HL-60/S4 treated with retinoic acid at 250 ng/mL for 4 days and 3 days (cell line): Measurements from ENCODE around the gene AVEN.

Experiments
- in situ Hi-C: fragments of 300-500 bp; cut with MboI; formaldehyde crosslinking; loops from 2 replicates; pipeline ENCODE4 v1.7.0; 2022; ENCODE audit warnings: low sequenced_read_pairs

Gene AVEN, protein sequence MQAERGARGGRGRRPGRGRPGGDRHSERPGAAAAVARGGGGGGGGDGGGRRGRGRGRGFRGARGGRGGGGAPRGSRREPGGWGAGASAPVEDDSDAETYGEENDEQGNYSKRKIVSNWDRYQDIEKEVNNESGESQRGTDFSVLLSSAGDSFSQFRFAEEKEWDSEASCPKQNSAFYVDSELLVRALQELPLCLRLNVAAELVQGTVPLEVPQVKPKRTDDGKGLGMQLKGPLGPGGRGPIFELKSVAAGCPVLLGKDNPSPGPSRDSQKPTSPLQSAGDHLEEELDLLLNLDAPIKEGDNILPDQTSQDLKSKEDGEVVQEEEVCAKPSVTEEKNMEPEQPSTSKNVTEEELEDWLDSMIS

GRCh38 chr15:34038871-34039789, at the start of gene AVEN:
AVEN (minus strand) TSS chr15:34039204; CDS start chr15:34039046, 158 bp downstream.
- in situ Hi-C loops: no loop called here

DNA sequence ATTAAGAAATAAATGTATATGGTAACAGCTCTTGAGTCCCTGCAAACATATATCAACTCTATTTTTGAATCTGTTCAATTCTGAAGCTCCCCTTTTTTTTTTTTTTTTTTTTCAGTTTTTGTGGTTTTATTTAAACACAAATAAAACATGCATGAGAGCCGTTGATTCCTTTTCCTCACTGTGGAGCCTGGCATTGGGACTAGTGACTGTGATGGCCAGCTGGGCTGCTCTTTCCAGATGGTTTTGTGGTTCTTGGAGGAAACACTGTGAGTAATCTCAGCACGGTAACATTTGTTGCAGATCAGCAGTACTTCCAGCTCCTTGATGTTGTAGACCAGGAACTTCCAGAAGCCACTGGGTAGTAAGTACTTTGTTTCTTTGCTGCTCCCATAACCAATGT, 46.7 kb upstream of the AVEN start:
- in situ Hi-C loops: no loop called here

GRCh38 chr15:34084086-34084485, 45.1 kb upstream of the AVEN start:
- in situ Hi-C loops: no loop called here

DNA sequence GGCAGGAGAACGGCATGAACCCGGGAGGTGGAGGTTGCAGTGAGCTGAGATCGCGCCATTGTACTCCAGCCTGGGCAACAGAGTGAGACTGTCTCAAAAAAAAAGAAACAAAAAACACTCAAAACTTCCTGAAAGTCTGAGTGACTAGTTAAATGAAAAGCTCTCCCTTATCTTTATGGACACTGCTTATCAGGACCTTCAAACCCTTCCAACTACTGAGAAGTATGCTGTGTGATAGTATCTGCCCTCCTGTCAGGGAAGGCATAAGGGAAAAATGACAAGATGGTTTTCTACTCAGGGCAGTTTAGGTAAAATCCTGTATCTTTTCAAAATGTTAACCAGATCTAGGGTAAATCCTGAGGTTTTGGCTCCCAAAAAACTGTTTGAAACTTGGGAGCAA, 40.9 kb upstream of the AVEN start:
- in situ Hi-C loops: no loop called here

DNA sequence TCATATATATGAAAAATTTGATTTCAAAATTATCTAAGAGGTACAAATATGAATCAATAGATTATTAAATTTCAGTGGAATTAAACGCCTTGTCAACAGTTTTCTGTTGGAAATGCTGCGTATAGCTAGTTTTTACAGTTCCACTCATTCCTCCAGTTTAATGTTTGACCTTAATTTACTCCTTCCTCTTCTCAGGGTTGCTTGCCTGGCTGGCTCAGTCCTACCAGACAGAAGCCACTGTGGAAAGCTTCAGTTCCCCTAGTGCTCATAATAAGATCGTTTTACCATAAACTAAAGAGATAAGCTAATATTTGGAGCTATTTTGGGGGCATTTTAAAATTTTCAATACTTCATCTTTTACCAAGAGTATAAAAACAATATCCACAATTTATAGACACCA, 39.9 kb upstream of the AVEN start:
- in situ Hi-C loops: no loop called here

- in situ Hi-C loops: no loop called here
Measured at GRCh38 chr15:34076785-34077184, 37.8 kb upstream of the AVEN start.

GRCh38 chr15:34070003-34070402, 31.0 kb upstream of the AVEN start:
- in situ Hi-C loops: loop anchor here (25.0 kb wide), 1 partner anchor 517 kb away; the partner anchor contains the start of gene GOLGA8B

DNA sequence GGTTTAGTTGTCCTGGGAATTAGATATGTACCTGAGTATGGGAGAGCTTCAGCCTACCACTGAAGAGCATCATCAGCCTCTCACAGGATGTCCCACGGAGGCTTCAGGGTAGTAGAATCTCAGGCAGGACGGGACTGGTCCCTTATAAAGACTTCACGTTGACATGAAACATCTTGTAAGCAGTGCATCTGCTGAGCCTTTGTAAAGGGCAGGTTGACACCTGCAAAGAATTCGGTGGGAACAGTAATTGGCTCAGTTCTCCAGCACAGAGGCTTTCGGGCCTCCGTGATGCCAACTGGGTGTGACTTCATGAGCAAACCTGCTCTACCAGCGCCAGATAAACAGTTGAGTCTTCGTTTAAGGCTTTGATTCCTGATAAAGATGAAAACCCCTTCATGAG, 26.9 kb upstream of the AVEN start:
- in situ Hi-C loops: loop anchor here (25.0 kb wide), 1 partner anchor 521 kb away; the partner anchor contains the start of gene GOLGA8B

GRCh38 chr15:34065261-34065660, 26.3 kb upstream of the AVEN start:
- in situ Hi-C loops: loop anchor here (25.0 kb wide), 1 partner anchor 522 kb away; the partner anchor contains the start of gene GOLGA8B

DNA sequence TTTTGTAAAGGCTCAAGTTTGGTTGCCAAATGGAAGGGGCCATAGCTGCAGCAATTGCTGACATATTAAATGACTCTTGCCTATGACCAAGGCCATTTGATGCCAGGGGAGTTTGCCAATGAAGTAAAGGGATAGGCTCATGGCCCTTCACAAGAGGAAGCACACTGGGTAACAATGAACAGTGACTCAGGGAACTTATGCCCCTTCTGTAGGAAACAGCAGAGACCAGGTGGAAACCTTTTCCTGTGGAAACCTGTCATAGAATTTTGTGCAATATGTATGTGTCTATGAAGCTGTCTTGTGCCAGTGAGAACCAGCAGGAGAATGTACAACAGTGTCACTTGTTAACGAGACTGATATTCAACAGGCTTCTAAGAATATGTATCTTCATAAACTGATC, 25.4 kb upstream of the AVEN start:
- in situ Hi-C loops: loop anchor here (25.0 kb wide), 1 partner anchor 523 kb away; the partner anchor contains the start of gene GOLGA8B

- in situ Hi-C loops: loop anchor here (25.0 kb wide), 1 partner anchor 527 kb away; the partner anchor contains the start of gene GOLGA8B
Measured at GRCh38 chr15:34059946-34060345, 20.9 kb upstream of the AVEN start.

GRCh38 chr15:34059476-34059875, 20.5 kb upstream of the AVEN start:
- in situ Hi-C loops: loop anchor here (25.0 kb wide), 1 partner anchor 528 kb away; the partner anchor contains the start of gene GOLGA8B

DNA sequence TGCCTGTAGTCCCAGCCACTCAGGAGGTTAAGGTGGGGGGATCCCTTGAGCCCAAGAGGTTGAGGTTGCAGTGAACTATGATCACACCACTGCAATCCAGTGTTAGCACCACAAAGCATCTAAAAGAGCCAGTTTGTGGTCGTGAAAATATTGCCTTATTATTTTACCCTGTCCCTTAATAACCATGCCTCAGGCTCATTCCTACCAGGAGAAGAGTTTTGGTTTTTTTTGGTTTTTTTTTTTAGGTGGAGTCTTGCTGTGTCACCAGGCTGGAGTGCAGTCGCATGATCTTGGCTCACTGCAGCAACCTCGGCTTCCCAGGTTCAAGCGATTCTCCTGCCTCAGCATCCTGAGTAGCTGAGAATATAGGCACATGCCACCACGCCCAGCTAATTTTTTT, 17.9 kb upstream of the AVEN start:
- in situ Hi-C loops: loop anchor here (25.0 kb wide), 1 partner anchor 530 kb away; the partner anchor contains the start of gene GOLGA8B

- in situ Hi-C loops: loop anchor here (25.0 kb wide), 1 partner anchor 531 kb away; the partner anchor contains the start of gene GOLGA8B
Measured at GRCh38 chr15:34055868-34056595, 17.0 kb upstream of the AVEN start.

- in situ Hi-C loops: loop anchor here (25.0 kb wide), 1 partner anchor 533 kb away; the partner anchor contains the start of gene GOLGA8B
Measured at GRCh38 chr15:34054081-34054707, 15.2 kb upstream of the AVEN start.

- in situ Hi-C loops: loop anchor here (25.0 kb wide), 1 partner anchor 537 kb away; the partner anchor contains the start of gene GOLGA8B
Measured at GRCh38 chr15:34050385-34050784, 11.4 kb upstream of the AVEN start.

DNA sequence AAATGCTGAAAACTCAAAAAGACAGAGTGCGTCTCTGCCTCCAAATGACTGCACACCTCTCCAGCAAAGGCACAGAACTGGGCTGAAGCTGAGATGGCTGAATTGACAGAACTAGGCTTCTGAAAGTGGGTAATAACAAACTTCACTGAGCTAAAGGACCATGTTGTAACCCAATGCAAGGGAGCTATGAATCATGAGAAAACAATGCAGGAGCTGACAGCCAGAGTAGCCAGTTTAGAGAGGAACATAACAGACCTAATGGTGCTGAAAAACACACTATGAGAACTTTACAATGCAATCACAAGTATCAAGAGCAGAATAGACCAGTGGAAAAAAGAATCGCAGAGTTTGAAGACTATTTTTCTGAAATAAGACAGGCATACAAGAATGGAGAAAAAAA, 10.1 kb upstream of the AVEN start:
- in situ Hi-C loops: no loop called here

GRCh38 chr15:34047893-34048775, 9.1 kb upstream of the AVEN start:
- in situ Hi-C loops: no loop called here
